ENCODE data around the gene SLC66A1. TPM values are rescaled to one million over a fixed set of nuclear protein-coding genes. Genes with fewer than 3 reads are reported as not detected.

Gene SLC66A1
- total RNA-seq, 1 experiment from 2014 or later, result 49.6 TPM

- in situ Hi-C loops (cut with HindIII; ENCODE audit: low sequenced_read_pairs), result loop anchor here (25.0 kb wide), 1 partner anchor 299 kb away; the partner anchor contains the start of gene NBL1
- no peak for DNase-seq (ENCODE audit: low spot score)
Observed at GRCh38 chr1:19338323-19338762, 26.2 kb downstream of the SLC66A1 start.

DNA sequence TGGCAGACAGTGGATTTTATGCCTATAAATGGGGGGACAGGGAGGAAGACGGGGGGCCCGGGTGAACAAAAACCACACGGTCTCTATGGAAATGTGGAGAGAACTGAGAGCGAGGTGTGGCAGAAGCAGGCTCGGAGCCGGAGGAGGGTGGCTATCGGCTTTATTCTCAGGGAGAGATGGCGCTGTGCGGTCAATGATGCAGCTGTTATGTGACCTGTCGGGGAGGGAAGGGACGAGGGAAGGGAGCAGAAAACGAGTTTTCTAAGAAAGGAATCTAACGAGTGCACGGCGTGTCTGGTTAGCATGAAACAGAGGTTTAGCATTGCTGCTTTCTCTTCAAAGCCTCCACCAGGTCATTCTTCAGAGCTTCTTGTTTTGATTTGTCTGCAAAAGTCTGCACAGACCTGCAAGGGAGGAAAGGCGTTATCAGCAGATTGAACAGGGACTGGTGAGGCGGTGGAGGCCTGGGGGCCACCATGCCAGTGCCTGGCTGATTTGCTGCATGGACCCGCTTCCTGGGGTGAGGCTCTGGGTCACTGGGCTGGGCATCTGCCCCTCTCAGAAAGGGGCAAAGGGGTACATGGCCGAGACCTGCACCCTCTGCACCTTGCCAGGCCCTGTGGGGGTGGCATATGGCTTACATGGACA, 27.2 kb downstream of the SLC66A1 start:
- no peak for DNase-seq (ENCODE audit: low spot score)
- in situ Hi-C loops (cut with HindIII; ENCODE audit: low sequenced_read_pairs), result loop anchor here (25.0 kb wide), 1 partner anchor 298 kb away; the partner anchor contains the start of gene NBL1

- in situ Hi-C loops (cut with HindIII; ENCODE audit: low sequenced_read_pairs), result loop anchor here (25.0 kb wide), 1 partner anchor 297 kb away; the partner anchor contains the start of gene NBL1
- no peak for DNase-seq (ENCODE audit: low spot score)
Observed at GRCh38 chr1:19340387-19340937, 28.3 kb downstream of the SLC66A1 start.

GRCh38 chr1:19341201-19342061, 29.3 kb downstream of the SLC66A1 start:
- in situ Hi-C loops (cut with HindIII; ENCODE audit: low sequenced_read_pairs), result loop anchor here (25.0 kb wide), 1 partner anchor 296 kb away; the partner anchor contains the start of gene NBL1
- peak; percentile 81 for DNase-seq (ENCODE audit: low spot score)

- no peak for DNase-seq (ENCODE audit: low spot score)
- in situ Hi-C loops (cut with HindIII; ENCODE audit: low sequenced_read_pairs), result loop anchor here (25.0 kb wide), 1 partner anchor 295 kb away; the partner anchor contains the start of gene NBL1
Observed at GRCh38 chr1:19342062-19342750, 30.1 kb downstream of the SLC66A1 start.

DNA sequence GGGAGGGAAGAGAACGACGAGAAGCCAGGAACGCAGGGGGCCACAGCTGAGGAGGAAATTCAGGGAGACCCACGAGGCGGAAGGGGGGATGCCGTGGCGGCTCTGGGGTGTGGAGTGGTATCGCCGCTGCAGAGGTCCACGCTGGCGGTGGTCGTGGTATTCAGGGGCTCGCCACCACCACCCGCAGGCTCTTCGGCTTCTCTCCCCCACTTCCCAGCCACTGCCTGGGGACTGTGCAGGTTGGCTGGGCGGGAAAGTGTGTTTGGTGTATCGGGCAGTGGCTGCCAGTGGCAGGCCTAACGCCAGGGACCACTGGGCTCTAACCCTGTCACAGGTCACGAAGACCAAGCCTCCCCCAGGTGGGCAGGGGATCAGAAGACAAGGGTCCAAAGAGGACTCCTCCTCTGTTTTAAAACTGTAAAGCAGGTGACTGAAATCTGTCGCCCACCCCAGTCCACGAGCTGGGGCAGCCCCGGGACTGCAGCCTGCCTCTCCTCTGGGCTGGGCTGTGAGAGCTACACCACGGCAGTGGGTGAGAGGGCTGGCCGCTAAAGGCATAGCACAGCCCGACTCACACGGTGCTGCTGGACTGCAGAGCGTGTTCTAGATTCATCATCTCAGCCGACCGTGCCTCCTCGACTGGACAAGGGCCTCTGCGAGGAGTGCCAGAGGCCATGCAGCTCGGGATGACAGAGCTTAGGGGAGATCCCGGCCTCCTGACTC, 30.9 kb downstream of the SLC66A1 start:
- in situ Hi-C loops (cut with HindIII; ENCODE audit: low sequenced_read_pairs), result loop anchor here (25.0 kb wide), 1 partner anchor 294 kb away; the partner anchor contains the start of gene NBL1
- DNase-seq (ENCODE audit: low spot score), result peak; percentile 43

GRCh38 chr1:19343617-19344350, 31.7 kb downstream of the SLC66A1 start:
- in situ Hi-C loops (cut with HindIII; ENCODE audit: low sequenced_read_pairs), result loop anchor here (25.0 kb wide), 1 partner anchor 294 kb away; the partner anchor contains the start of gene NBL1
- DNase-seq (ENCODE audit: low spot score), result no peak

DNA sequence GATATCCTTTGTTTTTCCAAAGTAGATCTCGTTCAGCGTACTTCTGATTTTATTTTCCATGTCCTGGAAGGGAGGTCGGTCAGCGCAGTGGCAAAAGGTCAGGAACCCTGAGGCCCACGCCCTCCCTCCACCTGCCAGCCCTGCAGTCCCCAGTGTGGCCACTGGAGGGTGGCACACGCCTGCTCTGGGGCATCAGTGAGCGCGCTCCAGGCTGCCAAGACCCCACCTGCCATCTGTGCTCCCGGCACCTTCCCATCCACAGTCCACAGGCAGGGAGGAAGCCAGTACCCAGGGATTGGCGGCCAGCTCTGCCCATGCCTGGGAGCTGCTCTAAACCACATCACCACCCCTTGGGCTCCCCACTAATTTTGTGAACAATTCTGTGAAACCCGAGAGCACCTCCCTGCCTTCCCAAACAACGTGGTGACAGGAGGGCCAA, 32.3 kb downstream of the SLC66A1 start:
- DNase-seq (ENCODE audit: low spot score), result peak; percentile 93
- in situ Hi-C loops (cut with HindIII; ENCODE audit: low sequenced_read_pairs), result loop anchor here (25.0 kb wide), 1 partner anchor 293 kb away; the partner anchor contains the start of gene NBL1

DNA sequence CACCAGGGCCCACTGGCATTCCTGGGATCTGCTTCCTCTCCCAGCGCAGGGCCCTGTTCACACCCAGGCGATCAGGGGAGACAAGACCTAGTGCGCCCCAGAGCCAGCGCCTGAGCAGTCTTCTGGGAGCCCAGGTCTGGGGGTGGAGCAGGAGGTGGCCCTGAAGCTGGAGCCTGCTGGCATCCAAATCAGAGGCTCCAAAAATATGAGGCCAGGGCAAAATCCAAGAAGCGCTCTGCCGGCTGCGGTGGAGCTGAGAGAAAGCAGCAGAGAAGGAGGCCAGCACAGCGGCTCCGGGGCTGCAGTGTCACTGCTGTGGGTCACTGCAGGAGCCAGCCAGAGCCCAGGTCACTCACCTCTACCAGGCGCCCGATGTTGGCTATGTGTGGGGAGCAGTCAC, 32.7 kb downstream of the SLC66A1 start:
- in situ Hi-C loops (cut with HindIII; ENCODE audit: low sequenced_read_pairs), result loop anchor here (25.0 kb wide), 1 partner anchor 292 kb away; the partner anchor contains the start of gene NBL1
- no peak for DNase-seq (ENCODE audit: low spot score)

GRCh38 chr1:19345391-19345790, 33.3 kb downstream of the SLC66A1 start:
- peak; percentile 65 for DNase-seq (ENCODE audit: low spot score)
- in situ Hi-C loops (cut with HindIII; ENCODE audit: low sequenced_read_pairs), result loop anchor here (25.0 kb wide), 1 partner anchor 292 kb away; the partner anchor contains the start of gene NBL1

DNA sequence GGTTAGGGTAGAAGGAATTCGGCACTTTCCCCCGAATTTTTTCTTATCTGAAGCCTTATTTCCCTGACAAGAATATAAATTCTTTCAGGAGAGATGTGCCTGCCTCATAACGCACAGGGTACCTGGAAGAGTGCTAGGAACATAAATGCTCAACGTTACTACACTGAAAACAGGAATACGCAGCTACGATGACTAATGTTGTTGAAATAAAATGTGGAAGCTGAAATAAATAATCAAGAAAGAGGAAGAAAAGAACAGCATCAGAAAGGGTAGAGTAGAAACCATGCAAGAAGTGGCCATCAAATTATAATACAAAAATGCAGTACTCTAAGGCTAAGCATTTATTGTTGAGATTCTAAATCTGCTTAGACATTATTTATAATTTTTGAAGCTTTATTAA, 33.9 kb downstream of the SLC66A1 start:
- DNase-seq (ENCODE audit: low spot score), result no peak
- in situ Hi-C loops (cut with HindIII; ENCODE audit: low sequenced_read_pairs), result loop anchor here (25.0 kb wide), 1 partner anchor 291 kb away; the partner anchor contains the start of gene NBL1

DNA sequence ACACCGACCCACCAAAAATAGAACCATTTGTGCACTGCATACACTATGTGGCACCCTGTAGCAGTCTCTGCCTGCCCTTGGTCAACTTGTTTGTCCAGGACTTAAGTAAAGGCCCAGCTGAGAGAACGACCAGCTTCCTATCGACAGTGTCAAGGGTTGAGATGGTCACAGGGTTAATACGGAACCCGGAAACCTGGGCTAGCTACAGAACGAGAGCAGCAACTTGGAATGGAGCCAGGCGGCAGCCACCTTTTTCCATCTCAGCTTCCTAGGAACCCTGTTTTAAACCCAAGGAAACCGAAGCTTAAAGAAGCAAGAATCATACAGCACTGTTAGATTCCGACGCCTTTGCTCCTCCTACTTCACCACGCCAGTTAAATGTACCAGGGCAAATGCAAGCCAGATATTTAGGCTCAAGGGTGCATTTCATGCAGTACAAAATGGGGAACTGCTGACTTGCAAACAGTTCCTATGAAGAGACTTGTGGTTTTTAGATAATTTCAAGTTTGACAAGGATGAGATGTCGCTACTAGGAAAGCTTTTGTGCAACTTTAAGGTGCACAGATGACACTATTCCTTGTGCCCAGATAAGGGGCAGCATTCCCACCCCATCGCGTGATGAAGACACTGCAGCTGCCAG, 35.5 kb downstream of the SLC66A1 start:
- DNase-seq (ENCODE audit: low spot score), result no peak
- in situ Hi-C loops (cut with HindIII; ENCODE audit: low sequenced_read_pairs), result loop anchor here (25.0 kb wide), 1 partner anchor 290 kb away; the partner anchor contains the start of gene NBL1

GRCh38 chr1:19348441-19349198, 36.5 kb downstream of the SLC66A1 start:
- in situ Hi-C loops (cut with HindIII; ENCODE audit: low sequenced_read_pairs), result loop anchor here (25.0 kb wide), 1 partner anchor 289 kb away; the partner anchor contains the start of gene NBL1
- DNase-seq (ENCODE audit: low spot score), result peak; percentile 71

DNA sequence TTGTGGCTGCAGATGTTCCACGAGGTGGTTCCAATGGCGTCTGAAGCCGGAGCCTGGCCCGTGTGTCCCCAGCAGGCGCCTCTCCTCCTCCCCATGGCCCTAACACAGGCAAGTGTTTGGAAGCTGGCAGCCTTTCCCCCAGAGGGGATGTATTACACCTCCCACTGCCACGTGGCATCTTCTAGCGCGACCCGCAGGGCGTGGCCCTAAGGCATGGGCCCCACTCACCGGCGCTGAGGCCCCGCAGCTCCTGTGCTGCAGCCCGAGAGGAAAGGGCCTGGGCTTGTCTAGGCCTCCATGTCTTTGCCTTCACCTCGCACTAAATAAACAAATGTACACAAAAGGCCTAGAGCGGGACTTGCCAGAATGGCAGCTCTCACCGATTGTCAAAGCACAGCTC, 37.9 kb downstream of the SLC66A1 start:
- in situ Hi-C loops (cut with HindIII; ENCODE audit: low sequenced_read_pairs), result loop anchor here (25.0 kb wide), 1 partner anchor 287 kb away; the partner anchor contains the start of gene NBL1
- no peak for DNase-seq (ENCODE audit: low spot score)

GRCh38 chr1:19350566-19350965, 38.4 kb downstream of the SLC66A1 start:
- in situ Hi-C loops (cut with HindIII; ENCODE audit: low sequenced_read_pairs), result no loop called here
- no peak for DNase-seq (ENCODE audit: low spot score)

GRCh38 chr1:19351873-19352272, 39.7 kb downstream of the SLC66A1 start:
- in situ Hi-C loops (cut with HindIII; ENCODE audit: low sequenced_read_pairs), result no loop called here
- DNase-seq (ENCODE audit: low spot score), result no peak
